WTC11 (cell line): ENCODE data around the gene NHSL2. TPM values are rescaled to one million over a fixed set of nuclear protein-coding genes. Genes with fewer than 3 reads are reported as not detected.

Experiments
- ATAC-seq: fragments of 200-7000 bp; cut with Tn5 transposase; 2 replicates; pipeline ENCODE4 v1.10.0; 2021; ENCODE audit warnings: mild to moderate bottlenecking, moderate library complexity
- CTCF ChIA-PET: fragments of 300-600 bp; sonication (Branson Sonifier 250); formaldehyde crosslinking; loops from one replicate; lab custom pipeline; 2021; ENCODE audit warnings: antibody characterized with exemption; lab: Charles Lee
- POLR2A ChIA-PET: fragments of 350-600 bp; sonication (Branson Sonifier 250); formaldehyde crosslinking; loops from one replicate; lab custom pipeline; 2021; ENCODE audit warnings: antibody characterized with exemption; lab: Charles Lee
- DNase-seq: peaks from one replicate; pipeline ENCODE4 v3.0.0; 2021; ENCODE audit warnings: low spot score
- H3K27ac Mint-ChIP-seq: 2 replicates; pipeline ENCODE4 v1.8.0; 2021; ENCODE audit warnings: mixed read lengths
- H3K27me3 Mint-ChIP-seq: 2 replicates; pipeline ENCODE4 v1.8.0; 2021; ENCODE audit warnings: low read depth, mild to moderate bottlenecking, moderate library complexity, mixed read lengths
- H3K36me3 Mint-ChIP-seq: 2 replicates; pipeline ENCODE4 v1.8.0; 2021; ENCODE audit warnings: mixed read lengths
- H3K4me1 Mint-ChIP-seq: 2 replicates; pipeline ENCODE4 v1.8.0; 2022; ENCODE audit warnings: mixed read lengths
- H3K4me3 Mint-ChIP-seq: 2 replicates; pipeline ENCODE4 v1.8.0; 2021; ENCODE audit warnings: mild to moderate bottlenecking, moderate library complexity, mixed read lengths
- H3K9me3 Mint-ChIP-seq: 2 replicates; pipeline ENCODE4 v1.8.0; 2021; ENCODE audit warnings: mixed read lengths
- CBFB ChIP-seq: sonication (generic); formaldehyde crosslinking; IDR thresholded peaks from 2 replicates; pipeline ENCODE4 v1.8.1; 2022; ENCODE audit warnings: mild to moderate bottlenecking, low read depth, missing genetic modification reagents
- EMX1 ChIP-seq: fragments of 250-450 bp; sonication (Bioruptor Pico); IDR thresholded peaks from 2 replicates; pipeline ENCODE4 v1.8.0; 2021; ENCODE audit warnings: mild to moderate bottlenecking
- IRF2 ChIP-seq: sonication (generic); formaldehyde crosslinking; IDR thresholded peaks from 2 replicates; pipeline ENCODE4 v1.8.0; 2022; ENCODE audit warnings: low read depth, missing genetic modification reagents, borderline replicate concordance
- JAZF1 ChIP-seq: fragments of 250-450 bp; sonication (Bioruptor Pico); IDR thresholded peaks from 2 replicates; pipeline ENCODE4 v1.9.0; 2021; ENCODE audit warnings: moderate library complexity, mild to moderate bottlenecking, inconsistent platforms
- NFE2L1 ChIP-seq: sonication (generic); formaldehyde crosslinking; IDR thresholded peaks from 2 replicates; pipeline ENCODE4 v1.8.1; 2023; ENCODE audit warnings: missing genetic modification reagents
- OVOL2 ChIP-seq: fragments of 250-450 bp; sonication (Bioruptor Pico); IDR thresholded peaks from 2 replicates; pipeline ENCODE4 v1.9.0; 2021; ENCODE audit warnings: mild to moderate bottlenecking, borderline replicate concordance
- PRRX2 ChIP-seq: fragments of 250-450 bp; sonication (Bioruptor Pico); IDR thresholded peaks from 2 replicates; pipeline ENCODE4 v1.8.0; 2021; ENCODE audit warnings: mild to moderate bottlenecking
- RELA ChIP-seq: sonication (generic); formaldehyde crosslinking; IDR thresholded peaks from 2 replicates; pipeline ENCODE4 v1.8.1; 2022; ENCODE audit warnings: missing genetic modification reagents, mild to moderate bottlenecking, borderline replicate concordance
- SMAD3 ChIP-seq: sonication (generic); formaldehyde crosslinking; IDR thresholded peaks from 2 replicates; pipeline ENCODE4 v1.8.0; 2022; ENCODE audit warnings: missing genetic modification reagents, mild to moderate bottlenecking, borderline replicate concordance
- ZNF317 ChIP-seq: sonication (generic); formaldehyde crosslinking; IDR thresholded peaks from 2 replicates; pipeline ENCODE4 v1.8.1; 2023; ENCODE audit warnings: low read depth, mild to moderate bottlenecking, moderate library complexity, missing genetic modification reagents, borderline replicate concordance
- ZNF671 ChIP-seq: fragments of 250-450 bp; sonication (Bioruptor Pico); IDR thresholded peaks from 2 replicates; pipeline ENCODE4 v1.8.0; 2021; ENCODE audit warnings: mild to moderate bottlenecking
- total RNA-seq: library from RNA; stranded (reverse); gene quantifications from 3 replicates; pipeline ENCODE4 v1.2.3, GENCODE V29; 2021
- TF ChIP-seq, protein P1 (sequence below): fragments of 250-450 bp; sonication (Bioruptor Pico); IDR thresholded peaks from 2 replicates; pipeline ENCODE4 v1.9.0; 2021; ENCODE audit warnings: mild to moderate bottlenecking, borderline replicate concordance
- TF ChIP-seq, protein P2 (sequence below): fragments of 200-600 bp; IDR thresholded peaks from 2 replicates; pipeline ENCODE4 v1.8.0; 2022; ENCODE audit warnings: antibody characterized with exemption
- TF ChIP-seq, protein P3 (sequence below): sonication (generic); formaldehyde crosslinking; IDR thresholded peaks from 2 replicates; pipeline ENCODE4 v1.8.1; 2022; ENCODE audit warnings: low read depth, mild to moderate bottlenecking, moderate library complexity, missing genetic modification reagents, borderline replicate concordance
- TF ChIP-seq, protein P4 (sequence below): fragments of 250-450 bp; sonication (Bioruptor Pico); IDR thresholded peaks from 2 replicates; pipeline ENCODE4 v1.9.0; 2021; ENCODE audit warnings: moderate library complexity, mild to moderate bottlenecking, inconsistent platforms, borderline replicate concordance
- TF ChIP-seq, protein P5 (sequence below): sonication (generic); formaldehyde crosslinking; IDR thresholded peaks from 2 replicates; pipeline ENCODE4 v1.8.0; 2023; ENCODE audit warnings: mild to moderate bottlenecking, missing genetic modification reagents
- TF ChIP-seq, protein P6 (sequence below): sonication (generic); formaldehyde crosslinking; IDR thresholded peaks from 2 replicates; pipeline ENCODE4 v1.8.1; 2022; ENCODE audit warnings: mild to moderate bottlenecking, moderate library complexity, missing genetic modification reagents

NHSL2 gene
- total RNA-seq, 1 experiment from 2014 or later, result 7.9 TPM

DNA sequence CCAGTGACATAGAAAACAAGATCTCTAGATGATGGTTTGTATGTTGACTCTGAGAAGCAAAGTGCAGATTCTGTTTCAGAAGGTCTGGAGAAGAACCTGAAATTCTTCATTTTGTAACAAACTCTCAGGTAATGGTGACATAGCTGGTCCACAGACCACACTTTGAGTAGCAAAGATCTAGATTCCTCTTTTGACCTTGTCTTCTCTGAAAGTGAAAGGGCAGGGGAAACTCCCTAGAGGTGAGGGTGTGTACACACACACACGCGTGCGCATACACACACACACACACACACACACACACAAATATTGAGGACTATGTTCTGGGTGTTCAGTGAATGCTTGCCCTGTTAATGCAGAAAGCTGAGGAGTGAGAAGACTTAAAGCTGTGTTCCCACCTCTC, 110.1 kb downstream of the NHSL2 start (continued):
- TF ChIP-seq, protein P1, sequence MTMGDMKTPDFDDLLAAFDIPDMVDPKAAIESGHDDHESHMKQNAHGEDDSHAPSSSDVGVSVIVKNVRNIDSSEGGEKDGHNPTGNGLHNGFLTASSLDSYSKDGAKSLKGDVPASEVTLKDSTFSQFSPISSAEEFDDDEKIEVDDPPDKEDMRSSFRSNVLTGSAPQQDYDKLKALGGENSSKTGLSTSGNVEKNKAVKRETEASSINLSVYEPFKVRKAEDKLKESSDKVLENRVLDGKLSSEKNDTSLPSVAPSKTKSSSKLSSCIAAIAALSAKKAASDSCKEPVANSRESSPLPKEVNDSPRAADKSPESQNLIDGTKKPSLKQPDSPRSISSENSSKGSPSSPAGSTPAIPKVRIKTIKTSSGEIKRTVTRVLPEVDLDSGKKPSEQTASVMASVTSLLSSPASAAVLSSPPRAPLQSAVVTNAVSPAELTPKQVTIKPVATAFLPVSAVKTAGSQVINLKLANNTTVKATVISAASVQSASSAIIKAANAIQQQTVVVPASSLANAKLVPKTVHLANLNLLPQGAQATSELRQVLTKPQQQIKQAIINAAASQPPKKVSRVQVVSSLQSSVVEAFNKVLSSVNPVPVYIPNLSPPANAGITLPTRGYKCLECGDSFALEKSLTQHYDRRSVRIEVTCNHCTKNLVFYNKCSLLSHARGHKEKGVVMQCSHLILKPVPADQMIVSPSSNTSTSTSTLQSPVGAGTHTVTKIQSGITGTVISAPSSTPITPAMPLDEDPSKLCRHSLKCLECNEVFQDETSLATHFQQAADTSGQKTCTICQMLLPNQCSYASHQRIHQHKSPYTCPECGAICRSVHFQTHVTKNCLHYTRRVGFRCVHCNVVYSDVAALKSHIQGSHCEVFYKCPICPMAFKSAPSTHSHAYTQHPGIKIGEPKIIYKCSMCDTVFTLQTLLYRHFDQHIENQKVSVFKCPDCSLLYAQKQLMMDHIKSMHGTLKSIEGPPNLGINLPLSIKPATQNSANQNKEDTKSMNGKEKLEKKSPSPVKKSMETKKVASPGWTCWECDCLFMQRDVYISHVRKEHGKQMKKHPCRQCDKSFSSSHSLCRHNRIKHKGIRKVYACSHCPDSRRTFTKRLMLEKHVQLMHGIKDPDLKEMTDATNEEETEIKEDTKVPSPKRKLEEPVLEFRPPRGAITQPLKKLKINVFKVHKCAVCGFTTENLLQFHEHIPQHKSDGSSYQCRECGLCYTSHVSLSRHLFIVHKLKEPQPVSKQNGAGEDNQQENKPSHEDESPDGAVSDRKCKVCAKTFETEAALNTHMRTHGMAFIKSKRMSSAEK (CRISPR knock-in tag), result no peak
- TF ChIP-seq, protein P2, sequence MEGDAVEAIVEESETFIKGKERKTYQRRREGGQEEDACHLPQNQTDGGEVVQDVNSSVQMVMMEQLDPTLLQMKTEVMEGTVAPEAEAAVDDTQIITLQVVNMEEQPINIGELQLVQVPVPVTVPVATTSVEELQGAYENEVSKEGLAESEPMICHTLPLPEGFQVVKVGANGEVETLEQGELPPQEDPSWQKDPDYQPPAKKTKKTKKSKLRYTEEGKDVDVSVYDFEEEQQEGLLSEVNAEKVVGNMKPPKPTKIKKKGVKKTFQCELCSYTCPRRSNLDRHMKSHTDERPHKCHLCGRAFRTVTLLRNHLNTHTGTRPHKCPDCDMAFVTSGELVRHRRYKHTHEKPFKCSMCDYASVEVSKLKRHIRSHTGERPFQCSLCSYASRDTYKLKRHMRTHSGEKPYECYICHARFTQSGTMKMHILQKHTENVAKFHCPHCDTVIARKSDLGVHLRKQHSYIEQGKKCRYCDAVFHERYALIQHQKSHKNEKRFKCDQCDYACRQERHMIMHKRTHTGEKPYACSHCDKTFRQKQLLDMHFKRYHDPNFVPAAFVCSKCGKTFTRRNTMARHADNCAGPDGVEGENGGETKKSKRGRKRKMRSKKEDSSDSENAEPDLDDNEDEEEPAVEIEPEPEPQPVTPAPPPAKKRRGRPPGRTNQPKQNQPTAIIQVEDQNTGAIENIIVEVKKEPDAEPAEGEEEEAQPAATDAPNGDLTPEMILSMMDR, result no peak
- TF ChIP-seq PRRX2 (no peak), SMAD3 (no peak), EMX1 (no peak), OVOL2 (no peak), ZNF317 (no peak), CBFB (CRISPR knock-in tag) (no peak), RELA (no peak), JAZF1 (CRISPR knock-in tag) (no peak)

DNA sequence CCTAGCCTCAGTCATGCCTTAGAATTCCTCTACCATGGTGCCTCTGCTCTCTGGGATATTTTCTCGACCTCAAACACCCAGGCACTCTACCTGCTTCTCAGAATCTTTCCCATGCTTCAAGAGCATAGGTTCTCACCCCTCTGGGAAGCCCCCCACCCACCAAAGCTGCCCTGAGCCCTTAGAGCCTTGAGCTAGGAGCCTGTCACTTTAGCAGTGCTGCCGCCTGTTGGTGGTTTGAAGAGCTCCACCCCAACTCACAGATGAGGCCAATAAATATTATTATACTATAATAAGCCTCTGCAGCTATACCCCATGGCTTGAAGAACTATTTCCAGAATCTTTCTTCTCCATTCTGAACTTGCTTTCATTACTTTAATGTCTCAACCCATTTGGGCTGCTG, 111.3 kb downstream of the NHSL2 start:
- TF ChIP-seq NFE2L1, result no peak
- TF ChIP-seq, protein P2, result peak; percentile 45
- no peak for TF ChIP-seq OVOL2
- TF ChIP-seq, protein P3, sequence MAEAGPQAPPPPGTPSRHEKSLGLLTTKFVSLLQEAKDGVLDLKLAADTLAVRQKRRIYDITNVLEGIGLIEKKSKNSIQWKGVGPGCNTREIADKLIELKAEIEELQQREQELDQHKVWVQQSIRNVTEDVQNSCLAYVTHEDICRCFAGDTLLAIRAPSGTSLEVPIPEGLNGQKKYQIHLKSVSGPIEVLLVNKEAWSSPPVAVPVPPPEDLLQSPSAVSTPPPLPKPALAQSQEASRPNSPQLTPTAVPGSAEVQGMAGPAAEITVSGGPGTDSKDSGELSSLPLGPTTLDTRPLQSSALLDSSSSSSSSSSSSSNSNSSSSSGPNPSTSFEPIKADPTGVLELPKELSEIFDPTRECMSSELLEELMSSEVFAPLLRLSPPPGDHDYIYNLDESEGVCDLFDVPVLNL (CRISPR knock-in tag), result no peak
- TF ChIP-seq, protein P4, sequence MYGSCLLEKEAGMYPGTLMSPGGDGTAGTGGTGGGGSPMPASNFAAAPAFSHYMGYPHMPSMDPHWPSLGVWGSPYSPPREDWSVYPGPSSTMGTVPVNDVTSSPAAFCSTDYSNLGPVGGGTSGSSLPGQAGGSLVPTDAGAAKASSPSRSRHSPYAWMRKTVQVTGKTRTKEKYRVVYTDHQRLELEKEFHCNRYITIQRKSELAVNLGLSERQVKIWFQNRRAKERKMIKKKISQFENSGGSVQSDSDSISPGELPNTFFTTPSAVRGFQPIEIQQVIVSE (CRISPR knock-in tag), result no peak
- TF ChIP-seq, all 79 proteins: peak for 1
- H3K9me3 Mint-ChIP-seq, result no peaks in the 10 kb centered on the region
- peak; percentile 46 for ATAC-seq
- ChIA-PET POLR2A (interaction anchor here (0.9 kb wide), 1 partner anchor 112 kb away, joined by 5 read pairs; the partner anchor contains the start of gene NHSL2), CTCF (interaction anchor here (0.6 to 2.6 kb wide), 44 partner anchors 9 to 255 kb away, joined by 3 to 31 read pairs (median 4); partner anchors contain the start of genes ERCC6L, NHSL2, PIN4 and RPS4X)
- H3K27ac Mint-ChIP-seq, result no peak overlapping the region
- peaks cover 16% of the 10 kb centered on the region for H3K4me1 Mint-ChIP-seq
- no peaks in the 10 kb centered on the region for H3K36me3 Mint-ChIP-seq
- no peak overlapping the region for H3K4me3 Mint-ChIP-seq
- peaks cover 14% of the 10 kb centered on the region for H3K27me3 Mint-ChIP-seq
- peak; percentile 47 for DNase-seq

DNA sequence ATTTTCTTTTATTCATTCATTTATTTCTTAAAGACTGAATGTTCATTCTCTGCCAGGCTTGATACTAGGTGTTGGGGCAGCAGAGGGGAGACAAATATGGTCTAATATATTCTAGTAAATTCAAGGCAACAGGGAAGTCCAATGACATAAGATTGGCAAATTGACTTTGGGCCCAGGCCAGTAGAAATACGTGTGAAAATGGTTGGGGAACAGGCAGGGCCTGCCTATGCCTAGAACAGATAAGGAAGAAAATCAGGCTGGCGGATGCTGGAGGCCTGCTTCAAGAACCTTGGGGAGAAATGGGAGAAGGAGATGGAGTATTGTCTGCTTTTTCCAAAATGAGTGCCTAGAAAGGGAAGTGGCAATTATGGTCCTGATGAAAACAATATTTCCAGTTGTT, 112.4 kb downstream of the NHSL2 start:
- no peak for ATAC-seq
- Mint-ChIP-seq H3K4me1 (peaks cover 16% of the 10 kb centered on the region), H3K4me3 (no peak overlapping the region), H3K27me3 (peaks cover 5% of the 10 kb centered on the region), H3K27ac (no peak overlapping the region), H3K9me3 (no peaks in the 10 kb centered on the region), H3K36me3 (no peaks in the 10 kb centered on the region)
- ChIA-PET POLR2A (no interaction called here), CTCF (interaction anchor here (0.8 to 1.6 kb wide), 2 partner anchors 24 to 37 kb away, joined by 3 to 7 read pairs; no protein-coding TSS in a partner anchor)
- no peak for DNase-seq
- TF ChIP-seq, protein P5, sequence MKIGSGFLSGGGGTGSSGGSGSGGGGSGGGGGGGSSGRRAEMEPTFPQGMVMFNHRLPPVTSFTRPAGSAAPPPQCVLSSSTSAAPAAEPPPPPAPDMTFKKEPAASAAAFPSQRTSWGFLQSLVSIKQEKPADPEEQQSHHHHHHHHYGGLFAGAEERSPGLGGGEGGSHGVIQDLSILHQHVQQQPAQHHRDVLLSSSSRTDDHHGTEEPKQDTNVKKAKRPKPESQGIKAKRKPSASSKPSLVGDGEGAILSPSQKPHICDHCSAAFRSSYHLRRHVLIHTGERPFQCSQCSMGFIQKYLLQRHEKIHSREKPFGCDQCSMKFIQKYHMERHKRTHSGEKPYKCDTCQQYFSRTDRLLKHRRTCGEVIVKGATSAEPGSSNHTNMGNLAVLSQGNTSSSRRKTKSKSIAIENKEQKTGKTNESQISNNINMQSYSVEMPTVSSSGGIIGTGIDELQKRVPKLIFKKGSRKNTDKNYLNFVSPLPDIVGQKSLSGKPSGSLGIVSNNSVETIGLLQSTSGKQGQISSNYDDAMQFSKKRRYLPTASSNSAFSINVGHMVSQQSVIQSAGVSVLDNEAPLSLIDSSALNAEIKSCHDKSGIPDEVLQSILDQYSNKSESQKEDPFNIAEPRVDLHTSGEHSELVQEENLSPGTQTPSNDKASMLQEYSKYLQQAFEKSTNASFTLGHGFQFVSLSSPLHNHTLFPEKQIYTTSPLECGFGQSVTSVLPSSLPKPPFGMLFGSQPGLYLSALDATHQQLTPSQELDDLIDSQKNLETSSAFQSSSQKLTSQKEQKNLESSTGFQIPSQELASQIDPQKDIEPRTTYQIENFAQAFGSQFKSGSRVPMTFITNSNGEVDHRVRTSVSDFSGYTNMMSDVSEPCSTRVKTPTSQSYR, result no peak
- TF ChIP-seq ZNF671 (CRISPR knock-in tag) (no peak), NFE2L1 (no peak), IRF2 (CRISPR knock-in tag) (no peak)
- TF ChIP-seq, protein P6, sequence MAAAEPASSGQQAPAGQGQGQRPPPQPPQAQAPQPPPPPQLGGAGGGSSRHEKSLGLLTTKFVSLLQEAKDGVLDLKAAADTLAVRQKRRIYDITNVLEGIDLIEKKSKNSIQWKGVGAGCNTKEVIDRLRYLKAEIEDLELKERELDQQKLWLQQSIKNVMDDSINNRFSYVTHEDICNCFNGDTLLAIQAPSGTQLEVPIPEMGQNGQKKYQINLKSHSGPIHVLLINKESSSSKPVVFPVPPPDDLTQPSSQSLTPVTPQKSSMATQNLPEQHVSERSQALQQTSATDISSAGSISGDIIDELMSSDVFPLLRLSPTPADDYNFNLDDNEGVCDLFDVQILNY (CRISPR knock-in tag), result no peak
